Loucy (cell line): ENCODE results near the gene CHRNA9.

ENCODE experiments used
- H2AFZ ChIP-seq: fragments of 200-600 bp; sonication (generic); 2 replicates; pipeline ENCODE4 v1.6.0; 2016; ENCODE audit warnings: antibody characterized with exemption, mild to moderate bottlenecking, low read length, moderate library complexity
- H3F3A ChIP-seq: fragments of 200-600 bp; 2 replicates; pipeline ENCODE4 v1.6.0; 2016; ENCODE audit warnings: antibody characterized with exemption, low read depth, mild to moderate bottlenecking
- H3K27me3 ChIP-seq: fragments of 200-600 bp; sonication (generic); 2 replicates; pipeline ENCODE4 v1.6.1; 2014; ENCODE audit warnings: low read length, mild to moderate bottlenecking; ENCODE audit not compliant: insufficient read depth, poor library complexity, severe bottlenecking
- H3K36me3 ChIP-seq: fragments of 200-600 bp; sonication (generic); 2 replicates; pipeline ENCODE4 v1.6.1; 2016; ENCODE audit warnings: low read length; ENCODE audit not compliant: insufficient read depth
- H3K4me1 ChIP-seq: fragments of 200-600 bp; sonication (generic); 2 replicates; pipeline ENCODE4 v1.5.1; 2014; ENCODE audit warnings: low read length, mild to moderate bottlenecking; ENCODE audit not compliant: insufficient read depth, poor library complexity, severe bottlenecking
- H3K4me2 ChIP-seq: fragments of 200-600 bp; sonication (generic); 2 replicates; pipeline ENCODE4 v1.6.0; 2014; ENCODE audit warnings: antibody characterized with exemption, low read length, low read depth, mild to moderate bottlenecking; ENCODE audit not compliant: poor library complexity, severe bottlenecking
- H3K4me3 ChIP-seq: fragments of 200-600 bp; sonication (generic); 2 replicates; pipeline ENCODE4 v1.5.1; 2014; ENCODE audit warnings: low read length, mild to moderate bottlenecking, mixed read lengths; ENCODE audit not compliant: poor library complexity, severe bottlenecking
- H3K79me2 ChIP-seq: fragments of 200-600 bp; sonication (generic); 2 replicates; pipeline ENCODE4 v1.6.1; 2014; ENCODE audit warnings: low read length; ENCODE audit not compliant: insufficient read depth
- H3K9ac ChIP-seq: fragments of 200-600 bp; sonication (generic); 2 replicates; pipeline ENCODE4 v1.6.0; 2014; ENCODE audit warnings: mild to moderate bottlenecking, low read depth, low read length, moderate library complexity; ENCODE audit not compliant: poor library complexity, severe bottlenecking
- H3K9me2 ChIP-seq: fragments of 200-600 bp; sonication (generic); replicated peaks from 2 replicates; pipeline ENCODE4 v1.6.1; 2016; ENCODE audit warnings: low read depth, low read length, mixed read lengths
- H3K9me3 ChIP-seq: fragments of 200-600 bp; sonication (generic); 2 replicates; pipeline ENCODE4 v1.6.1; 2014; ENCODE audit warnings: mild to moderate bottlenecking, antibody characterized with exemption, low read length, low read depth; ENCODE audit not compliant: insufficient read depth
- H4K20me1 ChIP-seq: fragments of 200-600 bp; sonication (generic); 2 replicates; pipeline ENCODE4 v1.6.0; 2014; ENCODE audit warnings: antibody characterized with exemption, low read length, mild to moderate bottlenecking; ENCODE audit not compliant: insufficient read depth, poor library complexity, severe bottlenecking
- EZH2phosphoT487 ChIP-seq: fragments of 200-600 bp; IDR thresholded peaks from 2 replicates; pipeline ENCODE4 v1.6.1; 2018; ENCODE audit warnings: antibody characterized with exemption, mild to moderate bottlenecking, moderate library complexity, borderline replicate concordance
- TF ChIP-seq, protein P1 (sequence below): fragments of 200-600 bp; sonication (generic); conservative IDR thresholded peaks from 2 replicates; pipeline ENCODE4 v1.5.1; 2014; ENCODE audit warnings: mild to moderate bottlenecking, antibody characterized with exemption, low read length

Gene CHRNA9

GRCh38 chr4:40355131-40355530 lies 20.0 kb downstream of the CHRNA9 start:
- H3K79me2 ChIP-seq = no peaks in the 10 kb centered on the region
- H2AFZ ChIP-seq = 0 out of 2 replicates have a peak overlapping the region, but pooled peaks have one; percentile 3
- no peak overlapping the region for H3K9ac ChIP-seq
- no peak overlapping the region for H3K4me3 ChIP-seq
- no peak overlapping the region for H3K4me2 ChIP-seq
- no peaks in the 10 kb centered on the region for H3K36me3 ChIP-seq
- peaks cover 5% of the 10 kb centered on the region for H3F3A ChIP-seq
- no peaks in the 10 kb centered on the region for H3K27me3 ChIP-seq
- no peaks in the 10 kb centered on the region for H3K9me2 ChIP-seq
- H4K20me1 ChIP-seq = no peaks in the 10 kb centered on the region
- TF ChIP-seq, protein P1, sequence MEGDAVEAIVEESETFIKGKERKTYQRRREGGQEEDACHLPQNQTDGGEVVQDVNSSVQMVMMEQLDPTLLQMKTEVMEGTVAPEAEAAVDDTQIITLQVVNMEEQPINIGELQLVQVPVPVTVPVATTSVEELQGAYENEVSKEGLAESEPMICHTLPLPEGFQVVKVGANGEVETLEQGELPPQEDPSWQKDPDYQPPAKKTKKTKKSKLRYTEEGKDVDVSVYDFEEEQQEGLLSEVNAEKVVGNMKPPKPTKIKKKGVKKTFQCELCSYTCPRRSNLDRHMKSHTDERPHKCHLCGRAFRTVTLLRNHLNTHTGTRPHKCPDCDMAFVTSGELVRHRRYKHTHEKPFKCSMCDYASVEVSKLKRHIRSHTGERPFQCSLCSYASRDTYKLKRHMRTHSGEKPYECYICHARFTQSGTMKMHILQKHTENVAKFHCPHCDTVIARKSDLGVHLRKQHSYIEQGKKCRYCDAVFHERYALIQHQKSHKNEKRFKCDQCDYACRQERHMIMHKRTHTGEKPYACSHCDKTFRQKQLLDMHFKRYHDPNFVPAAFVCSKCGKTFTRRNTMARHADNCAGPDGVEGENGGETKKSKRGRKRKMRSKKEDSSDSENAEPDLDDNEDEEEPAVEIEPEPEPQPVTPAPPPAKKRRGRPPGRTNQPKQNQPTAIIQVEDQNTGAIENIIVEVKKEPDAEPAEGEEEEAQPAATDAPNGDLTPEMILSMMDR = no peak
- no peak for TF ChIP-seq EZH2phosphoT487
- H3K9me3 ChIP-seq = no peaks in the 10 kb centered on the region
- peaks cover 6% of the 10 kb centered on the region for H3K4me1 ChIP-seq

DNA sequence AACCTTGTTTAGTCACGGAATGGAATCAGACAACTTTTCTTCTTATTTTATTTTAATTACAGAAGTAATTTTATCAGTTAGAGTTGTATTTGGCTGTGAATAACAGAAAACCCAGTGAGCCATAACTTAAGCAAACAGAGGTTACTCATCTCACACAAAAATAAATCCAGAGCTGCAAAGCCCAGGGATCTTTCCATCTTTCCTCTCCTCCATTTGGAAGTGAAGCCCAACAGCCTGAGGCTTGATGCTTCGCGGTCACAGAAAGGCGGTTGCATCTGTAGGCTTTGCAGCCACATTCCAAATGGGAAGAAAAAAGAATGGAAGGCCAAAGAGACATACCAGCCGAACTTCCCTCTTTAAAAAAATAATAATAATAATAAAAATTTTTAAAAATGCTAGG lies 22.6 kb downstream of the CHRNA9 start:
- H2AFZ ChIP-seq = no peak overlapping the region
- H3K27me3 ChIP-seq = no peaks in the 10 kb centered on the region
- no peaks in the 10 kb centered on the region for H3K9me3 ChIP-seq
- no peak overlapping the region for H3K9ac ChIP-seq
- no peaks in the 10 kb centered on the region for H3F3A ChIP-seq
- no peaks in the 10 kb centered on the region for H3K9me2 ChIP-seq
- no peak overlapping the region for H3K4me2 ChIP-seq
- no peaks in the 10 kb centered on the region for H3K4me1 ChIP-seq
- no peak overlapping the region for H3K4me3 ChIP-seq
- no peaks in the 10 kb centered on the region for H3K36me3 ChIP-seq
- H3K79me2 ChIP-seq = no peaks in the 10 kb centered on the region
- no peaks in the 10 kb centered on the region for H4K20me1 ChIP-seq
- TF ChIP-seq, protein P1 = no peak
- TF ChIP-seq EZH2phosphoT487 = no peak

DNA sequence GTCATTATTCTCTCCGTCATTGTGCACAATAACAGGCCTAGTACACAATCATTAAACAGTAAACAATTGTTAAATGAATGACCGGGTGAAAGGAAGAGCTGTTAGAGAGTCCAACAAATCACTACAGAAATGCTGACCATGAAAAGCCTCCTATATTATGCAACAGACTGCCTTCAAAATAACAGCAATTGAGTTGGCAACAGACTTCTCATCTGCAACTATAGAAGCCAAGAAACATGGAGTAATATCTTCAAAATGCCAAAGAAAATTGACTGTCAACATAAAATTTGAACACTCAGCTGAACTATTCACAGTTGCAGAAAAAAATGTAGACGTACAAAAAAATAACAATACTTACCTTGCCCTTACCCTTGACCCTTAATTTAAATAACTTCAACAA lies 26.2 kb downstream of the CHRNA9 start:
- no peaks in the 10 kb centered on the region for H3K79me2 ChIP-seq
- H2AFZ ChIP-seq = no peak overlapping the region
- no peaks in the 10 kb centered on the region for H3K36me3 ChIP-seq
- no peak for TF ChIP-seq EZH2phosphoT487
- TF ChIP-seq, protein P1 = no peak
- no peak overlapping the region for H3K9ac ChIP-seq
- no peaks in the 10 kb centered on the region for H3K9me3 ChIP-seq
- no peaks in the 10 kb centered on the region for H3F3A ChIP-seq
- no peak overlapping the region for H3K4me2 ChIP-seq
- H3K9me2 ChIP-seq = no peaks in the 10 kb centered on the region
- H4K20me1 ChIP-seq = no peaks in the 10 kb centered on the region
- H3K27me3 ChIP-seq = no peaks in the 10 kb centered on the region
- H3K4me1 ChIP-seq = peaks cover 14% of the 10 kb centered on the region
- no peak overlapping the region for H3K4me3 ChIP-seq
